Esophagus mucosa (tissue), 1 donor: ENCODE results near the gene SPTLC1. TPM values are rescaled to one million over a fixed set of nuclear protein-coding genes. Genes with fewer than 3 reads are reported as not detected.

Source experiments
- total RNA-seq: library from RNA; stranded (reverse); gene quantifications from one replicate; pipeline ENCODE4 v1.2.4, GENCODE V29; 2023
- donor health status: DM: yes; HTN: yes; CAD: no.

Gene SPTLC1
- total RNA-seq, 1 donor from 2014 or later: 54.6 TPM

Other genes starting within 250 kb of the SPTLC1 start
- gene ROR2, start 165.2 kb downstream of the SPTLC1 start, total RNA-seq: 2.5 TPM
- 95.2 TPM for gene IARS1, start 178.3 kb upstream of the SPTLC1 start, total RNA-seq
- 20.8 TPM for gene NOL8, start 209.9 kb upstream of the SPTLC1 start, total RNA-seq
- gene CENPP, start 210.5 kb upstream of the SPTLC1 start, total RNA-seq: 8.2 TPM